Gastroesophageal sphincter (tissue), 4 donors: ENCODE measurements around the gene ZNF213. TPM values are rescaled to one million over a fixed set of nuclear protein-coding genes. Genes with fewer than 3 reads are reported as not detected.

Source experiments
- ATAC-seq: fragments of 150-250 bp; one replicate; pipeline ENCODE4 v1.9.1; 2016; ENCODE audit warnings: mild to moderate bottlenecking, moderate library complexity
- H3K27ac ChIP-seq, 4 donors: fragments of 200-600 bp; sonication (generic) in 3 of 4; 1 replicate in 3 of 4; 2 replicates in 1 of 4; pipeline ENCODE4 v1.5.1; 2016 to 2019
- H3K27me3 ChIP-seq: fragments of 200-600 bp; sonication (generic); one replicate; pipeline ENCODE4 v1.5.1; 2019
- H3K36me3 ChIP-seq, 2 donors: fragments of 200-600 bp; sonication (generic); one replicate each; pipeline ENCODE4 v1.5.1; 2019; ENCODE audit warnings: control low read depth in 1 of 2
- H3K4me1 ChIP-seq, 3 donors: fragments of 200-600 bp; sonication (generic); 1 replicate in 2 of 3; 2 replicates in 1 of 3; pipeline ENCODE4 v1.5.1; 2016 to 2019; ENCODE audit warnings: control low read depth in 2 of 3
- H3K4me3 ChIP-seq, 2 donors: fragments of 200-600 bp; sonication (generic); one replicate each; pipeline ENCODE4 v1.5.1; 2019; ENCODE audit warnings: mild to moderate bottlenecking in 1 of 2, moderate library complexity in 1 of 2
- H3K9me3 ChIP-seq, 3 donors: fragments of 200-600 bp; sonication (generic); one replicate each; pipeline ENCODE4 v1.5.1; 2017 to 2019; ENCODE audit warnings: control low read depth in 2 of 3
- EP300 ChIP-seq: sonication (generic); formaldehyde crosslinking; IDR thresholded peaks from one replicate; pipeline ENCODE4 v1.6.1; 2017; ENCODE audit warnings: antibody characterized with exemption, mild to moderate bottlenecking
- POLR2A ChIP-seq, 2 donors: fragments of 450-650 bp; IDR thresholded peaks; one replicate each; pipeline ENCODE4 v1.6.1; 2017; ENCODE audit warnings: antibody characterized with exemption in 2 of 2, mild to moderate bottlenecking in 2 of 2, moderate library complexity in 1 of 2
- POLR2AphosphoS5 ChIP-seq: sonication (generic); formaldehyde crosslinking; IDR thresholded peaks from one replicate; pipeline ENCODE4 v1.6.1; 2017; ENCODE audit warnings: antibody characterized with exemption
- WGBS, 2 donors: methylation state at CpG; one replicate each; pipeline ENCODE4 v1.1.5; 2018; ENCODE audit warnings: low coverage in 1 of 2; 5-methylcytosine and 5-hydroxymethylcytosine counted together
- total RNA-seq, 4 donors: library from RNA; depleted of rRNA; stranded (reverse); fragments of >200 nt; gene quantifications; one replicate each; pipeline ENCODE4 v1.1.0, GENCODE V29; 2016
- TF ChIP-seq, protein P1 (sequence below), 4 experiments: fragments of 200-600 bp in 2 of 4; fragments of 450-650 bp in 2 of 4; sonication (generic) in 1 of 4; IDR thresholded peaks; one replicate each; pipeline ENCODE4 v1.5.1; 2017 to 2019; ENCODE audit warnings: antibody characterized with exemption in 4 of 4, mild to moderate bottlenecking in 2 of 4, moderate library complexity in 2 of 4

ZNF213 gene
- total RNA-seq, 4 donors from 2014 or later = 3.6 to 22.3 (median 12.2) TPM

DNA sequence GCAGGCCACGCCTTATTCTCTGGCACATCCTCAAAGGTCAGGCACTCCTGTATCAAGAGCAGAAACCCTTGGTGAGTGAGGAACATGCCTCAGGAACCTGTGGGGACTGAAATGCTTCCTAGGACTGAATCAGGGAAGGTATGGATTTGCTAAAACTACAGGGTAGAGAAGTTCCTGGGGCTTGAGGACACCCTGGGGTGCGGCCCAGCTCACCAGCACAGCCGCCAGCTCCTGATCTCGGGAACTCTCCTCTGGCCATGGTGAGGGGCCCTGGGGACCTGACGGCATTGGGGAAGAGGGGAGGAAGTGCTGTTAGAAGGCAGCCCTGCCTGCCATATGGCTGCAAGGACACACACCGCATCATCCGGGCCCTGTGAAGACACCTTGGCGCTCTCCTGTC, 43.3 kb upstream of the ZNF213 start:
- Histone ChIP-seq H3K27ac (no peak overlapping the region), H3K36me3 (no peaks in the 10 kb centered on the region), H3K27me3 (peaks cover 68% of the 10 kb centered on the region), H3K4me1 (peaks cover 0 to 18% (median 0%) of the 10 kb centered on the region in 3 donors), H3K4me3 (no peak overlapping the region), H3K9me3 (no peaks in the 10 kb centered on the region)
- no peak for TF ChIP-seq EP300
- no peak for TF ChIP-seq POLR2A (IDR thresholded peaks at IDR 0.05)
- no peak for TF ChIP-seq POLR2AphosphoS5
- TF ChIP-seq, protein P1, sequence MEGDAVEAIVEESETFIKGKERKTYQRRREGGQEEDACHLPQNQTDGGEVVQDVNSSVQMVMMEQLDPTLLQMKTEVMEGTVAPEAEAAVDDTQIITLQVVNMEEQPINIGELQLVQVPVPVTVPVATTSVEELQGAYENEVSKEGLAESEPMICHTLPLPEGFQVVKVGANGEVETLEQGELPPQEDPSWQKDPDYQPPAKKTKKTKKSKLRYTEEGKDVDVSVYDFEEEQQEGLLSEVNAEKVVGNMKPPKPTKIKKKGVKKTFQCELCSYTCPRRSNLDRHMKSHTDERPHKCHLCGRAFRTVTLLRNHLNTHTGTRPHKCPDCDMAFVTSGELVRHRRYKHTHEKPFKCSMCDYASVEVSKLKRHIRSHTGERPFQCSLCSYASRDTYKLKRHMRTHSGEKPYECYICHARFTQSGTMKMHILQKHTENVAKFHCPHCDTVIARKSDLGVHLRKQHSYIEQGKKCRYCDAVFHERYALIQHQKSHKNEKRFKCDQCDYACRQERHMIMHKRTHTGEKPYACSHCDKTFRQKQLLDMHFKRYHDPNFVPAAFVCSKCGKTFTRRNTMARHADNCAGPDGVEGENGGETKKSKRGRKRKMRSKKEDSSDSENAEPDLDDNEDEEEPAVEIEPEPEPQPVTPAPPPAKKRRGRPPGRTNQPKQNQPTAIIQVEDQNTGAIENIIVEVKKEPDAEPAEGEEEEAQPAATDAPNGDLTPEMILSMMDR (IDR thresholded peaks at IDR 0.05) = no peak
- no peak for ATAC-seq
- no CpG with 5 or more reads among the region's 8 CpGs for WGBS, 2 donors

DNA sequence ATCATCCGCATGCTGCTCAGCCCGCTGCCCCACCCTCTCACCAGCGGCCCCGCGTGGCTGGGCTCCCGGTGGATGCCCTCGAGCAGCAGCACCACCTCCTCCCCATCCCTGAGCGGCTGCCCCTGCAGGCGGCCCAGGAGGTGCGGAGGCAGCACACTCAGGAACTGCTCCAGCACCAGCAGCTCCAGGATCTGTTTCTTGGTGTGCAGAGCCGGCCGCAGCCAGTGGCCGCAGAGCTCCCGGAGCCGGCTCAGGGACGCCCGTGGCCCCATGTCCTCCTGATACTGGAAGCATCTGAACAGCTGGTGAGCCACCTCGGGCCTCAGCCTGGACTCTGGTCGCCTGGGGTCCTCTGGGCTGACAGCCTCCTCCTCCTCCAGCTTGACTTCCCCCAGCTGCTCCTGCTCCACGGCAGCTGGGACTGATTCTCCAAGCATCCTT, 42.3 kb upstream of the ZNF213 start:
- 38 to 62% methylated on average over 3 to 15 of the region's 20 CpGs for WGBS, 2 donors
- no peak for ATAC-seq
- peaks cover 77% of the 10 kb centered on the region for H3K27me3 ChIP-seq

GRCh38 chr16:3094289-3095027, 40.4 kb upstream of the ZNF213 start:
- Histone ChIP-seq H3K36me3 (no peaks in the 10 kb centered on the region), H3K27me3 (peaks cover 91% of the 10 kb centered on the region), H3K4me3 (no peak overlapping the region), H3K4me1 (peaks cover 0 to under 1% (median 0%) of the 10 kb centered on the region in 3 donors), H3K9me3 (no peaks in the 10 kb centered on the region), H3K27ac (no peak overlapping the region)
- 82 to 89% methylated on average over 4 to 18 of the region's 22 CpGs for WGBS, 2 donors
- no peak for ATAC-seq
- TF ChIP-seq, protein P1 (IDR thresholded peaks at IDR 0.05) = peak in 2 of 4 experiments; percentile 22 to 41
- TF ChIP-seq POLR2AphosphoS5 = no peak

More for the DNA sequence above, 42.3 kb upstream of the ZNF213 start:
- Histone ChIP-seq H3K27ac (no peak overlapping the region), H3K9me3 (no peaks in the 10 kb centered on the region), H3K4me3 (no peak overlapping the region), H3K36me3 (no peaks in the 10 kb centered on the region), H3K4me1 (peaks cover 0 to 9% (median 0%) of the 10 kb centered on the region in 3 donors)
- TF ChIP-seq EP300 (no peak), POLR2AphosphoS5 (no peak), POLR2A (IDR thresholded peaks at IDR 0.05) (no peak)
- TF ChIP-seq, protein P1 (IDR thresholded peaks at IDR 0.05) = no peak

- ATAC-seq = peak; percentile 49
- H3K27me3 ChIP-seq = peaks cover 96% of the 10 kb centered on the region
These were observed 39.0 kb upstream of the ZNF213 start for GRCh38 chr16:3095869-3096268.

More at GRCh38 chr16:3095869-3096268, 39.0 kb upstream of the ZNF213 start:
- TF ChIP-seq POLR2AphosphoS5 (no peak), POLR2A (IDR thresholded peaks at IDR 0.05) (no peak)
- TF ChIP-seq, protein P1 (IDR thresholded peaks at IDR 0.05) = peak in 1 of 4 experiments; percentile 24
- H3K4me1 ChIP-seq = peaks cover 0 to 14% (median 4%) of the 10 kb centered on the region in 3 donors
- 19 to 63% methylated on average over 4 of the region's 4 CpGs for WGBS, 2 donors
- no peaks in the 10 kb centered on the region for H3K36me3 ChIP-seq
- H3K9me3 ChIP-seq = no peaks in the 10 kb centered on the region
- H3K27ac ChIP-seq = no peak overlapping the region
- H3K4me3 ChIP-seq = no peak overlapping the region
